HG02870 (cell line): ENCODE results near the gene MAPK1.
"Not testable (repeated sequence)": the region's sequence is repeated elsewhere in the genome, so short reads cannot be mapped to it uniquely, and the experiment has no call there.

Source experiments
- ATAC-seq: cut with Tn5 transposase; IDR thresholded peaks from one replicate; pipeline ENCODE4 v1.9.1; 2021; ENCODE audit warnings: mild to moderate bottlenecking, moderate library complexity; ENCODE audit not compliant: unreplicated experiment

MAPK1 gene

GRCh38 chr22:21730535-21731308 is 136.7 kb downstream of the MAPK1 start:
- ATAC-seq, result no peak

GRCh38 chr22:21729184-21729583 is 138.3 kb downstream of the MAPK1 start:
- ATAC-seq, result not testable (repeated sequence)

- ATAC-seq, result no peak
Measured at GRCh38 chr22:21728270-21728669, 139.2 kb downstream of the MAPK1 start.

- no peak for ATAC-seq
Measured at GRCh38 chr22:21727768-21728167, 139.7 kb downstream of the MAPK1 start.

GRCh38 chr22:21727159-21727558 is 140.3 kb downstream of the MAPK1 start:
- no peak for ATAC-seq

- ATAC-seq, result peak; percentile 55
Measured at GRCh38 chr22:21726650-21727049, 140.8 kb downstream of the MAPK1 start.

GRCh38 chr22:21725956-21726649 is 141.3 kb downstream of the MAPK1 start:
- peak; percentile 16 for ATAC-seq

GRCh38 chr22:21724496-21724895 is 142.9 kb downstream of the MAPK1 start:
- not testable (repeated sequence) for ATAC-seq

GRCh38 chr22:21721195-21721852 is 146.1 kb downstream of the MAPK1 start:
- ATAC-seq, result not testable (repeated sequence)

GRCh38 chr22:21720191-21720859 is 147.1 kb downstream of the MAPK1 start:
- ATAC-seq, result not testable (repeated sequence)

GRCh38 chr22:21719024-21719423 is 148.4 kb downstream of the MAPK1 start:
- no peak for ATAC-seq

- no peak for ATAC-seq
Measured at GRCh38 chr22:21718499-21718898, 148.9 kb downstream of the MAPK1 start.

- ATAC-seq, result not testable (repeated sequence)
Measured at GRCh38 chr22:21716395-21717122, 150.9 kb downstream of the MAPK1 start.

- no peak for ATAC-seq
Measured at GRCh38 chr22:21714786-21715185, 152.7 kb downstream of the MAPK1 start.

GRCh38 chr22:21714059-21714770 is 153.2 kb downstream of the MAPK1 start:
- ATAC-seq, result no peak

GRCh38 chr22:21713428-21714058 is 153.9 kb downstream of the MAPK1 start:
- ATAC-seq, result no peak

- ATAC-seq, result no peak
Measured at GRCh38 chr22:21712751-21713427, 154.6 kb downstream of the MAPK1 start.

- no peak for ATAC-seq
Measured at GRCh38 chr22:21711851-21712250, 155.6 kb downstream of the MAPK1 start.

GRCh38 chr22:21710156-21710555 is 157.3 kb downstream of the MAPK1 start:
- ATAC-seq, result no peak
